CD4-positive, alpha-beta T cell (primary cell): ENCODE measurements around the gene IBA57. TPM values are rescaled to one million over a fixed set of nuclear protein-coding genes. Genes with fewer than 3 reads are reported as not detected.

Experiments used
- ATAC-seq: fragments of 200-7000 bp; cut with Tn5 transposase; one replicate; pipeline ENCODE4 v1.10.0; 2022; ENCODE audit warnings: mild to moderate bottlenecking; ENCODE audit not compliant: poor library complexity
- CTCF ChIA-PET: fragments of 350-600 bp; sonication (Branson Sonifier 250); formaldehyde crosslinking; loops from one replicate; lab custom pipeline; 2021; ENCODE audit warnings: antibody characterized with exemption, inconsistent platforms; lab: Charles Lee
- POLR2A ChIA-PET: fragments of 350-600 bp; sonication (Branson Sonifier 250); formaldehyde crosslinking; loops from one replicate; lab custom pipeline; 2021; ENCODE audit warnings: antibody characterized with exemption, inconsistent platforms; lab: Charles Lee
- DNase-seq, 14 experiments: peaks; one replicate each; pipeline ENCODE4 v3.0.0-alpha.2; 2013 to 2020; ENCODE audit warnings: mixed read lengths in 2 of 14
- H3K27ac ChIP-seq, 2 donors: one replicate each; pipeline versions ENCODE4 v1.5.1 to v1.7.0; 2013; ENCODE audit warnings: low read length in 2 of 2, low read depth in 1 of 2, mild to moderate bottlenecking in 1 of 2
- H3K27me3 ChIP-seq, 2 experiments: 1 replicate in 1 of 2; 2 replicates in 1 of 2; pipeline versions ENCODE4 v1.6.1 to v1.7.0; 2013; ENCODE audit warnings: low read length in 2 of 2, control low read depth in 1 of 2, mild to moderate bottlenecking in 1 of 2, moderate library complexity in 1 of 2; ENCODE audit not compliant: insufficient read depth in 2 of 2, control insufficient read depth in 1 of 2
- H3K36me3 ChIP-seq: one replicate; pipeline ENCODE4 v1.6.1; 2013; ENCODE audit warnings: low read length, control low read depth; ENCODE audit not compliant: insufficient read depth
- H3K4me1 ChIP-seq: one replicate; pipeline ENCODE4 v1.6.1; 2013; ENCODE audit warnings: low read length, control low read depth; ENCODE audit not compliant: insufficient read depth
- H3K4me3 ChIP-seq: one replicate; pipeline ENCODE4 v1.5.1; 2013; ENCODE audit warnings: mild to moderate bottlenecking, low read length, moderate library complexity
- H3K9me3 ChIP-seq, 2 experiments: 1 replicate in 1 of 2; 2 replicates in 1 of 2; pipeline versions ENCODE4 v1.6.1 to v1.7.0; 2013; ENCODE audit warnings: low read length in 2 of 2, mild to moderate bottlenecking in 2 of 2, control low read depth in 1 of 2, moderate library complexity in 1 of 2; ENCODE audit not compliant: control insufficient read depth in 1 of 2, insufficient read depth in 1 of 2
- H3K27ac Mint-ChIP-seq: one replicate; pipeline ENCODE4 v1.8.0; 2020; ENCODE audit warnings: mixed read lengths
- H3K27me3 Mint-ChIP-seq: one replicate; pipeline ENCODE4 v1.8.0; 2021; ENCODE audit warnings: mixed read lengths
- H3K36me3 Mint-ChIP-seq: one replicate; pipeline ENCODE4 v1.8.0; 2021; ENCODE audit warnings: low read depth, mixed read lengths
- H3K4me1 Mint-ChIP-seq: one replicate; pipeline ENCODE4 v1.8.0; 2021; ENCODE audit warnings: low read depth, mixed read lengths
- H3K4me3 Mint-ChIP-seq: one replicate; pipeline ENCODE4 v1.8.0; 2020; ENCODE audit warnings: mild to moderate bottlenecking, mixed read lengths
- H3K9me3 Mint-ChIP-seq: one replicate; pipeline ENCODE4 v1.8.0; 2020; ENCODE audit warnings: mixed read lengths
- intact Hi-C, 2 experiments: fragments of 100-400 bp; cut with DNase I in 1 of 2; cut with micrococcal nuclease in 1 of 2; formaldehyde crosslinking; loops; one replicate each; pipeline versions ENCODE4 v1.15.1 to v1.9.0; 2023 to 2025; cut with DNase I, micrococcal nuclease
- total RNA-seq, 174 experiments: library from RNA in 2 of 174; stranded (reverse) in 2 of 174; gene quantifications; one replicate each; pipeline ENCODE4 v1.2.3 and lab custom pipeline; 2021 to 2026
- TF ChIP-seq, protein P1 (sequence below): fragments of 200-600 bp; IDR thresholded peaks from one replicate; pipeline ENCODE4 v1.8.0; 2022; ENCODE audit warnings: antibody characterized with exemption, mild to moderate bottlenecking

Gene IBA57
- total RNA-seq, 2 experiments from 2014 or later = 19.7 to 19.9 TPM

DNA sequence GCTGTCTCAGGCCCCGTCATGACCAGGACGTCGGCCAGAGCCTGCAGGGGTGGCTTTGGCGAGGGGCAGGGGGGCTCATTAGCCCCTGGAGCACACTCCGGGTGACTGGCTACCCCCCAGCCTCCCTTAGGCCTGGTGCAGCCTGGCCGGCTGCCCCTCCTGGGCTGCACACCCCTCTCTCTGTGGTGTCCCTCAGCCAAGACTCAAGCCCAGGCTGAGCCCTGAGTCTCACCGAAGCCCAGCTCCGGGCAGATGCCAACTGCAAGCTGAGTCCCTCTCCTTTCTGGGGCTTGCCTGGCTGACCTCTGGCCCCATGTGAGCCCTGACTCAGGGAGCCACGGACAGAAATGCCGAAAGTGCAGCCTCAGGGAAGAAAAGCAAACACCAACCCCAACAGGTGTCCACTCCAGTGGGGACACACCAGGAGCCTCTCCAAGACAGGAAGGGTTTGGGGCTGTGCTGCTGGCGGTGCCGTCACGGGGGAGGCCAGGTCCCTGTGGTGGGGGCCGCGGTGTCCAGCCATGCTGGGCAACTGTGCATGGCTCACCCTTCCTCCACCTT is 5.3 kb upstream of the IBA57 start:
- CTCF ChIA-PET = no interaction called here
- DNase-seq = no peak
- peaks cover 45% of the 10 kb centered on the region for H3K4me1 ChIP-seq

DNA sequence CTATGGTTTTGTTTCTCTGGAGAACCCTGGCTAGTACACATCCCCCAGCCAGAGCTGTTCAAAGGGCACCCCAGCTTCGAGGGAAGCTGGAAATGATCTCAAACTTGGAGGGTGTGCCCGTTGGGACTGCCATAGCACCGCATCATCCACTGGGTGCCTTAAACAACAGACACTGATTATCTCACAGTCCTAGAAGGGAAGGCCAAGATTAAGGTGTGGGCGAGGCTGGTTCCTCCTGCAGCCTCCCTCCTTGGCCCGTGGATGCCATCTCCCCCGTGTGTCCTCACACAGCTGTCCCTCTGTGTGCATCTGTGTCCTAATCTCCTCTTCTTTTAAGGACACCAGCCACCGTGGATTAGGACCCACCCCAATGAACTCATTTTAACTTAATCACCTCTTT is 4.2 kb upstream of the IBA57 start:
- Mint-ChIP-seq H3K9me3 (no peaks in the 10 kb centered on the region), H3K27me3 (no peaks in the 10 kb centered on the region), H3K4me1 (peaks cover 31% of the 10 kb centered on the region), H3K27ac (peak overlapping the region; percentile 98), H3K4me3 (no peak overlapping the region), H3K36me3 (peaks cover 11% of the 10 kb centered on the region)
- Histone ChIP-seq H3K4me1 (peaks cover 47% of the 10 kb centered on the region), H3K4me3 (no peak overlapping the region), H3K27me3 (no peaks in the 10 kb centered on the region), H3K27ac (no peak overlapping the region), H3K36me3 (no peaks in the 10 kb centered on the region), H3K9me3 (no peaks in the 10 kb centered on the region)
- no peak for ATAC-seq
- TF ChIP-seq, protein P1, sequence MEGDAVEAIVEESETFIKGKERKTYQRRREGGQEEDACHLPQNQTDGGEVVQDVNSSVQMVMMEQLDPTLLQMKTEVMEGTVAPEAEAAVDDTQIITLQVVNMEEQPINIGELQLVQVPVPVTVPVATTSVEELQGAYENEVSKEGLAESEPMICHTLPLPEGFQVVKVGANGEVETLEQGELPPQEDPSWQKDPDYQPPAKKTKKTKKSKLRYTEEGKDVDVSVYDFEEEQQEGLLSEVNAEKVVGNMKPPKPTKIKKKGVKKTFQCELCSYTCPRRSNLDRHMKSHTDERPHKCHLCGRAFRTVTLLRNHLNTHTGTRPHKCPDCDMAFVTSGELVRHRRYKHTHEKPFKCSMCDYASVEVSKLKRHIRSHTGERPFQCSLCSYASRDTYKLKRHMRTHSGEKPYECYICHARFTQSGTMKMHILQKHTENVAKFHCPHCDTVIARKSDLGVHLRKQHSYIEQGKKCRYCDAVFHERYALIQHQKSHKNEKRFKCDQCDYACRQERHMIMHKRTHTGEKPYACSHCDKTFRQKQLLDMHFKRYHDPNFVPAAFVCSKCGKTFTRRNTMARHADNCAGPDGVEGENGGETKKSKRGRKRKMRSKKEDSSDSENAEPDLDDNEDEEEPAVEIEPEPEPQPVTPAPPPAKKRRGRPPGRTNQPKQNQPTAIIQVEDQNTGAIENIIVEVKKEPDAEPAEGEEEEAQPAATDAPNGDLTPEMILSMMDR = no peak
- POLR2A ChIA-PET = interaction anchor here (1.9 kb wide), 1 partner anchor 9 kb away, joined by 4 read pairs; no protein-coding TSS in a partner anchor
- no peak for DNase-seq
- intact Hi-C loops = no loop called here
- CTCF ChIA-PET = interaction anchor here (2.3 kb wide), 1 partner anchor 30 kb away, joined by 7 read pairs; no protein-coding TSS in a partner anchor

More for the DNA sequence above, 5.3 kb upstream of the IBA57 start:
- TF ChIP-seq, protein P1 = no peak
- H3K4me3 ChIP-seq = no peak overlapping the region
- POLR2A ChIA-PET = no interaction called here
- H3K9me3 Mint-ChIP-seq = no peaks in the 10 kb centered on the region
- no peaks in the 10 kb centered on the region for H3K36me3 ChIP-seq
- intact Hi-C loops = no loop called here
- peaks cover 28% of the 10 kb centered on the region for H3K4me1 Mint-ChIP-seq
- no peak overlapping the region for H3K27ac ChIP-seq
- no peak overlapping the region for H3K27ac Mint-ChIP-seq
- no peaks in the 10 kb centered on the region for H3K27me3 ChIP-seq
- no peaks in the 10 kb centered on the region for H3K9me3 ChIP-seq
- no peak for ATAC-seq
- peaks cover 2% of the 10 kb centered on the region for H3K36me3 Mint-ChIP-seq
- H3K27me3 Mint-ChIP-seq = no peaks in the 10 kb centered on the region
- no peak overlapping the region for H3K4me3 Mint-ChIP-seq

DNA sequence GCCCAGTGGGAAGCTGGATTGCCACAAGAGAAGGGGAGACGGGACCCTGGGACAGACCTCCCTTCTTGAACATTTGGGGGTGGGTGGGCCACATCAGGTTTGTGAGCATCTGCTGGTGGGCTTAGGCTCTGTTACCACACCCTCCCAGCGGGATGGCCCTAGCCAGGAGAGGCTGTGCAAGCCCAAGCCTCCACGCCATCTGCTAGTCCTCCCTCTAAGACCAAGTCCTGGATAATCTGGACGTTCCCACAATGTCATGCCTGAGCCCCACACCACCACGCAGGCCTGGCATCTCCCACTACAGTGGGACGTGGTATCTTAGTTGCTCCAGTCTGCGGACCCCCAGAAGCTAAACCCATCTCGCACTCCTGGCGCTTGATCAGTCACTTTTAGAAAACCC is 3.7 kb upstream of the IBA57 start:
- H3K4me3 ChIP-seq = no peak overlapping the region
- DNase-seq (no peak), ATAC-seq (no peak)
- peak overlapping the region; percentile 98 for H3K27ac Mint-ChIP-seq
- ChIA-PET POLR2A (interaction anchor here (1.0 to 2.0 kb wide), 4 partner anchors 9 to 79 kb away, joined by 3 to 7 read pairs (median 4); partner anchors contain the start of genes ARF1 and GUK1), CTCF (interaction anchor here (2.3 kb wide), 1 partner anchor 31 kb away, joined by 7 read pairs; no protein-coding TSS in a partner anchor)
- no peaks in the 10 kb centered on the region for H3K27me3 ChIP-seq
- peaks cover 14% of the 10 kb centered on the region for H3K36me3 Mint-ChIP-seq
- H3K36me3 ChIP-seq = no peaks in the 10 kb centered on the region
- intact Hi-C loops = no loop called here
- H3K9me3 ChIP-seq = no peaks in the 10 kb centered on the region
- peak overlapping the region; percentile 30 for H3K4me3 Mint-ChIP-seq
- no peaks in the 10 kb centered on the region for H3K27me3 Mint-ChIP-seq
- H3K27ac ChIP-seq = peak overlapping the region in 1 of 2 donors; percentile 4
- H3K4me1 Mint-ChIP-seq = peaks cover 36% of the 10 kb centered on the region
- no peaks in the 10 kb centered on the region for H3K9me3 Mint-ChIP-seq
- peaks cover 47% of the 10 kb centered on the region for H3K4me1 ChIP-seq
- TF ChIP-seq, protein P1 = no peak
